SU-DHL-6 (cell line): ENCODE data around the gene WNK1.

ENCODE experiments used
- CTCF ChIP-seq: fragments of 200-600 bp; sonication (generic); IDR thresholded peaks from one replicate; pipeline ENCODE4 v1.5.1; 2017; ENCODE audit warnings: antibody characterized with exemption, mild to moderate bottlenecking, low read length, moderate library complexity; ENCODE audit not compliant: insufficient read depth, poor library complexity, severe bottlenecking
- EZH2phosphoT487 ChIP-seq: fragments of 200-600 bp; sonication (generic), shearing (Covaris generic); conservative IDR thresholded peaks from 2 replicates; pipeline ENCODE4 v1.6.1; 2018; ENCODE audit warnings: mild to moderate bottlenecking, antibody characterized with exemption, low read length, moderate library complexity, mixed read lengths

GRCh38 chr12:751192-751998 lies 984 bp upstream of the WNK1 start:
- TF ChIP-seq CTCF (peak; percentile 86), EZH2phosphoT487 (no peak)
